ENCODE measurements around the gene LRRC45. TPM values are rescaled to one million over a fixed set of nuclear protein-coding genes. Genes with fewer than 3 reads are reported as not detected.

The LRRC45 gene
- total RNA-seq, 1 donor from 2014 or later, result 39.4 TPM

DNA sequence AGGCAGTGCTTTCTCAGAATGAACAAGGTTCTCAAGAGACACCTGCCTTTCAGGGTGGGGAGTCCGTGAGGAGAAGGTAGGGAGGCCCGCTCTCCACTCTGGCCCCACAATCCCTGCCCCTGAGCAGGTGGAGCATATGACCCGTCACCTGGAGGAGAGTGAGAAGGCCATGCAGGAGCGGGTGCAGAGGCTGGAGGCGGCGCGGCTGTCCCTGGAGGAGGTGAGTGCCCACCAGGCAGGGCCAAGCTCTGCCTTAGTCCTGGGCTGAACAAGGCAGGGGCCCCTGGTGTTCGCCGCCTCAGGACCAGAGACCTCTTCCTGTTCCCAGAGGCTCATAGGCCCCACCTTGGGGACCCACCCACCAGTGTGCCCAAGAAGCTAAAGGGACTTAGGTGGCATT is 5.9 kb downstream of the LRRC45 start:
- DNase-seq (ENCODE audit: low spot score, unreplicated experiment), result no peak
- Mint-ChIP-seq H3K36me3 (ENCODE audit: insufficient read depth) (peaks cover 8% of the 10 kb centered on the region), H3K27ac (no peak overlapping the region), H3K4me3 (ENCODE audit: low read depth) (no peak overlapping the region), H3K9me3 (ENCODE audit: low read depth) (no peaks in the 10 kb centered on the region), H3K4me1 (ENCODE audit: low read depth) (peaks cover 3% of the 10 kb centered on the region), H3K27me3 (peaks cover 2% of the 10 kb centered on the region)
- TF ChIP-seq CTCF (IDR thresholded peaks at IDR 0.05; ENCODE audit: unreplicated experiment), result no peak

- no peak for DNase-seq (ENCODE audit: low spot score, unreplicated experiment)
- H3K36me3 Mint-ChIP-seq (ENCODE audit: insufficient read depth), result peaks cover 8% of the 10 kb centered on the region
- TF ChIP-seq CTCF (IDR thresholded peaks at IDR 0.05; ENCODE audit: unreplicated experiment), result no peak
- no peaks in the 10 kb centered on the region for H3K4me1 Mint-ChIP-seq (ENCODE audit: low read depth)
- peaks cover 2% of the 10 kb centered on the region for H3K27me3 Mint-ChIP-seq
- peak overlapping the region; percentile 56 for H3K4me3 Mint-ChIP-seq (ENCODE audit: low read depth)
- H3K27ac Mint-ChIP-seq, result no peak overlapping the region
- H3K9me3 Mint-ChIP-seq (ENCODE audit: low read depth), result no peaks in the 10 kb centered on the region
Measured at GRCh38 chr17:82029391-82029790, 6.3 kb downstream of the LRRC45 start.

DNA sequence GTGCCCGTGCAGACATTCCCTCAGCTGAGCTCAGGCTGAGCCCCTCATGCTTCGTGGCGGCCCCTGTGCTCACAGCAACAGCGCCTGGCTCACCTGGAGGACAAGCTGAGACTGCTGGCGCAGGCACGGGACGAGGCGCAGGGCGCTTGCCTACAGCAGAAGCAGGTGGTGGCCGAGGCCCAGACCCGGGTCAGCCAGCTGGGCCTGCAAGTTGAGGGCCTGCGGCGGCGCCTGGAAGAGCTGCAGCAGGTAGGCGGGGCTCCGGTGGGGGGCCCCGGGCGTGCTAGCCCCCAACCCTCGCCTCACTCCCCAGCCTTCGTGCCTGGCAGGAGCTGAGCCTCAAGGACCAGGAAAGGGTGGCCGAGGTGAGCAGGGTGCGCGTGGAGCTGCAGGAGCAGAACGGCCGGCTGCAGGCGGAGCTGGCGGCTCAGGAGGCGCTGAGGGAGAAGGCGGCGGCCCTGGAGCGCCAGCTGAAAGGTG is 6.9 kb downstream of the LRRC45 start:
- no peak for DNase-seq (ENCODE audit: low spot score, unreplicated experiment)

GRCh38 chr17:82030470-82031302 is 7.6 kb downstream of the LRRC45 start:
- Mint-ChIP-seq H3K4me1 (ENCODE audit: low read depth) (peaks cover 1% of the 10 kb centered on the region), H3K27me3 (peaks cover 8% of the 10 kb centered on the region), H3K36me3 (ENCODE audit: insufficient read depth) (peaks cover 15% of the 10 kb centered on the region), H3K27ac (peak overlapping the region; percentile 52), H3K9me3 (ENCODE audit: low read depth) (no peaks in the 10 kb centered on the region), H3K4me3 (ENCODE audit: low read depth) (peak overlapping the region; percentile 73)
- DNase-seq (ENCODE audit: low spot score, unreplicated experiment), result peak; percentile 85
- peak; percentile 84 for TF ChIP-seq CTCF (IDR thresholded peaks at IDR 0.05; ENCODE audit: unreplicated experiment)

More for the DNA sequence above, 6.9 kb downstream of the LRRC45 start:
- H3K27ac Mint-ChIP-seq, result no peak overlapping the region
- no peak for TF ChIP-seq CTCF (IDR thresholded peaks at IDR 0.05; ENCODE audit: unreplicated experiment)
- no peaks in the 10 kb centered on the region for H3K9me3 Mint-ChIP-seq (ENCODE audit: low read depth)
- peaks cover 10% of the 10 kb centered on the region for H3K36me3 Mint-ChIP-seq (ENCODE audit: insufficient read depth)
- no peaks in the 10 kb centered on the region for H3K4me1 Mint-ChIP-seq (ENCODE audit: low read depth)
- H3K27me3 Mint-ChIP-seq, result peaks cover 4% of the 10 kb centered on the region
- peak overlapping the region; percentile 56 for H3K4me3 Mint-ChIP-seq (ENCODE audit: low read depth)

DNA sequence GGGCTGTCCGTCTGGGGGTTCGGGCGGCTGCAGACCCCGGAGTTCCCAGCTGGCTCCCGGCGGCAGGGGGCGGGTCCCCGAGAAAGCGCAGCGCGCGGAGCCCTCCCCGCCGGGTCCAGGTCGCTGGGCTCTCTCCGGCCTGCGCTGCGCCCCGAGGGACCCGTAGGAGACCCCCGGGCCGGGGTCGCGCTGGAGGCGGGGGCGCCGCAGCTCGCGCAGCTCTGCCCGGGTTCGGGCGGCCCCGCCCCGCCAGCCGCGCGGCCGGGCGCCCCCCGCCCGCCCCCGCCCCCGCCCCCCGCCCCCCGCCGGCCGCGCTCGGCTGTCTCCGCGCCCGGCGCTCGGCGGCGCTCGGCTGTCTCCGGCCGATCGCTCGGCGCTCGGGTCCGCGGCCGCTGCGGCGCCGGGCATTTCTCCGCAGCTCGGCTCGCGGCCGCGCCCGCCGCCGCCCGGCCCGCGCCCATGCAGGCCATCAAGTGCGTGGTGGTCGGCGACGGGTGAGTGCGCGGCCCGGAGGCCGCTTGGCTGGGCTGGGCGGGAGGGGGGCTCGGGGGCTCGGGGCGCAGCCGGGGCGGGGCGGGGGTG is 8.3 kb downstream of the LRRC45 start, which contains the start of gene RAC3:
Gene RAC3, plus strand, starts transcription at position 376 of the 582 bp plus-strand sequence. Its CDS starts 84 bp downstream, at position 460.
- DNase-seq (ENCODE audit: low spot score, unreplicated experiment), result no peak
- Mint-ChIP-seq H3K36me3 (ENCODE audit: insufficient read depth) (peaks cover 14% of the 10 kb centered on the region), H3K27ac (peak within 1 kb of the TSS; percentile 52), H3K27me3 (peaks cover 8% of the 10 kb centered on the region), H3K4me3 (ENCODE audit: low read depth) (peak within 1 kb of the TSS; percentile 73), H3K9me3 (ENCODE audit: low read depth) (no peaks in the 10 kb centered on the region), H3K4me1 (ENCODE audit: low read depth) (peaks cover 1% of the 10 kb centered on the region)
- no peak for TF ChIP-seq CTCF (IDR thresholded peaks at IDR 0.05; ENCODE audit: unreplicated experiment)
